KG1 (cell line): Measurements from ENCODE around the gene TPX2.
"Not testable (repeated sequence)": the region's sequence is repeated elsewhere in the genome, so short reads cannot be mapped to it uniquely, and the experiment has no call there.

Source experiments
- DNase-seq: peaks from one replicate; lab custom pipeline; 2025; lab: John Stamatoyannopoulos, UW

The TPX2 gene

GRCh38 chr20:31764641-31765305 lies 25.7 kb downstream of the TPX2 start:
- DNase-seq: no peak

- DNase-seq: no peak
These were observed 28.7 kb downstream of the TPX2 start for GRCh38 chr20:31767805-31768204.

- DNase-seq: no peak
These were observed 30.6 kb downstream of the TPX2 start for GRCh38 chr20:31769681-31770080.

GRCh38 chr20:31770243-31770642 lies 31.2 kb downstream of the TPX2 start:
- DNase-seq: no peak

GRCh38 chr20:31774408-31774807 lies 35.3 kb downstream of the TPX2 start:
- no peak for DNase-seq

GRCh38 chr20:31780839-31781238 lies 41.7 kb downstream of the TPX2 start:
- no peak for DNase-seq

GRCh38 chr20:31781945-31782344 lies 42.9 kb downstream of the TPX2 start:
- DNase-seq: no peak

- no peak for DNase-seq
These were observed 45.4 kb downstream of the TPX2 start for GRCh38 chr20:31784354-31785044.

- DNase-seq: no peak
These were observed 46.0 kb downstream of the TPX2 start for GRCh38 chr20:31785089-31785488.

GRCh38 chr20:31788578-31788977 lies 49.5 kb downstream of the TPX2 start:
- no peak for DNase-seq

GRCh38 chr20:31790401-31790800 lies 51.3 kb downstream of the TPX2 start:
- no peak for DNase-seq

GRCh38 chr20:31797364-31797763 lies 58.3 kb downstream of the TPX2 start:
- DNase-seq: no peak

- no peak for DNase-seq
These were observed 62.4 kb downstream of the TPX2 start for GRCh38 chr20:31801508-31801907.

GRCh38 chr20:31803552-31804291 lies 64.6 kb downstream of the TPX2 start:
- no peak for DNase-seq

- no peak for DNase-seq
These were observed 67.7 kb downstream of the TPX2 start for GRCh38 chr20:31806564-31807355.

- DNase-seq: no peak
These were observed 69.4 kb downstream of the TPX2 start for GRCh38 chr20:31808481-31808880.

GRCh38 chr20:31809661-31810060 lies 70.6 kb downstream of the TPX2 start:
- DNase-seq: no peak

- DNase-seq: no peak
These were observed 72.1 kb downstream of the TPX2 start for GRCh38 chr20:31811198-31811597.

- DNase-seq: no peak
These were observed 73.0 kb downstream of the TPX2 start for GRCh38 chr20:31811796-31812728.

- DNase-seq: no peak
These were observed 74.5 kb downstream of the TPX2 start for GRCh38 chr20:31813611-31814010.

GRCh38 chr20:31814142-31814541 lies 75.1 kb downstream of the TPX2 start:
- DNase-seq: not testable (repeated sequence)
